GM11168 (cell line): ENCODE measurements around the gene RAG2.

Source experiments
- in situ Hi-C: fragments of 300-500 bp; cut with MboI; formaldehyde crosslinking; loops from one replicate; pipeline ENCODE4 v1.12.0; 2022; ENCODE audit warnings: low sequenced_read_pairs; ENCODE audit not compliant: unreplicated experiment

The RAG2 gene

DNA sequence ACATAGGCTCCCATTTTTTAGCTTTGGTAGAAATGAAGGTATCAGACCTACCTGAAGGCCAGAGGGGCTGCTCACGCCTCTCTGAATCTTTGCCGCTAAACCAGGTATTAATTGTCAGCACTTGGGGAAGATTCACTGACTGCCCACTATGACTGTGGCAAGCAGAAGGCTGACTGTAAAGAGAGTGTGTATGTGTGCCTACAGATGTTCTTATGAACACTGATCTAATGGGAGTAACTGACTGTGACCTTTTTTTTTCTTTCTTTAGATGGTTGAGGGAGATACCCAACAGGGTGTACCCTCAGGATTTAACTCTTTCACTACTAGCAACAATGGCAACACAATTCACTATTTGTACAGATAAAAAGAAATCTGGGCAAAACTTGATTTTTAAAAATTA lies at the start of gene RAG2:
TSS of gene RAG2 (minus strand) at position 186 of the 400 bp plus-strand sequence. CDS start 4,068 bp downstream, outside the sequence.
- in situ Hi-C loops: no loop called here

DNA sequence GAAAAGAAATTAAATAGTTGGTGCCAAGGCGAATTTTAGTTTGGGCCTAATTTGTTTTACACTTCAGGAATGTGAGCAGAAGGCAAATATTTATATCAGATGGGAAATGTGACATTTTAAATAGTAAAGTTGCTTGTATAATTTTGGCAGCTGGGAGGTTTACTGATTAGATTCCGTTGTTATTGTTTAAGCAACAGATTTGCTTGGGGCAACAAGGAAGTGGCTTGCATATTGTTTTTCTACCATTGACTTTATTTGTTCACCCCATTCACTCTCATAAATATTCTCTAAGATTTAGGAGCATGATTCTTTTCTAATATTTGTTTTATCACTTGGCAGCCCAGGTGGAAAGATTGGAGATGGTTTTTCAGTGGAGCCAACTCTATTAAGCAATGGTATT lies 40.5 kb upstream of the RAG2 start:
- in situ Hi-C loops: no loop called here

GRCh38 chr11:36635066-36635862 lies 37.2 kb upstream of the RAG2 start:
- in situ Hi-C loops: no loop called here

GRCh38 chr11:36631774-36632173 lies 33.7 kb upstream of the RAG2 start:
- in situ Hi-C loops: no loop called here

DNA sequence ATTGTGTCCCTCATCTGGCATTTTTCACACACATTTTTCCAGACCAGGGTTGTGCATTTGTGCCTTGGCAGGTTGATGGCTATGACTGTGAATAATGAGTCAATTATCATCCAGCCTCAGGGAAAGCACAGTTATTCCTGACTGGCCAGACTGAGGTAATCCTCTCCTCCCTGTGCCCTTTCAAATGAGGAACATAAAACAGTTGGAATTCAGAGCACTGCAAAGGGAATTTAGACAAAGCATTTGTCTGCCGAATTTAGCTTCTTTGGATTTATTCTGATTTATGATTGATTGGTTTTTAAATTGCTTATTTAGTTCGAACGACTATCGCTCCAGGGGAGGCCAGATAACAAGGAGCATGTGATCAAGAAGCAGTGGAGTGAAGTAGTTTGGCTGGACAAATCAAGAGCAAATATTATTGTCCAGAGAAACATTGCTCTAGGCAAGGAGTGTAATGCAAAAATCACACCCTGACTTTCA lies 30.8 kb upstream of the RAG2 start:
- in situ Hi-C loops: no loop called here

DNA sequence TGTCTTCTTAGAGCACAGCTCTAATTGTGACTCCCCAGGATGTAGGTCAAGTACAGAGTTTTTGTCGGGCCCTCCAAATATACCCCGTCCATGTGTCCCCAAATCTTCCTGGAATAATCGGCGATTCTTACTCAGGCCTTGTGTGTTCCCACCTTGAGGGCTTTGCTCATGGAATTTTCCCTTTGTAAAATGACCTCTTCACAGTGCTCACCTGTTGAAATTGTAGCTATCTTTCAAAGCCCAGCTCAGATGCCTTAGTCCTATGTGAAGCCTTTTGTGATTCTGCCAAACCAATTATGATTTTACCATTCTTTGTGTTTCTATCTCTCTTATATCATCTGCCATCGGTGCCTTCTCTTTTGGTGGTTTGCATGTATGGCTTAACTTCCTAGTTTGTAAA lies 30.1 kb upstream of the RAG2 start:
- in situ Hi-C loops: no loop called here

- in situ Hi-C loops: no loop called here
These were observed 29.4 kb upstream of the RAG2 start for GRCh38 chr11:36627471-36627870.

- in situ Hi-C loops: no loop called here
These were observed 29.0 kb upstream of the RAG2 start for GRCh38 chr11:36627006-36627405.

GRCh38 chr11:36623494-36623893 lies 25.5 kb upstream of the RAG2 start:
- in situ Hi-C loops: no loop called here

DNA sequence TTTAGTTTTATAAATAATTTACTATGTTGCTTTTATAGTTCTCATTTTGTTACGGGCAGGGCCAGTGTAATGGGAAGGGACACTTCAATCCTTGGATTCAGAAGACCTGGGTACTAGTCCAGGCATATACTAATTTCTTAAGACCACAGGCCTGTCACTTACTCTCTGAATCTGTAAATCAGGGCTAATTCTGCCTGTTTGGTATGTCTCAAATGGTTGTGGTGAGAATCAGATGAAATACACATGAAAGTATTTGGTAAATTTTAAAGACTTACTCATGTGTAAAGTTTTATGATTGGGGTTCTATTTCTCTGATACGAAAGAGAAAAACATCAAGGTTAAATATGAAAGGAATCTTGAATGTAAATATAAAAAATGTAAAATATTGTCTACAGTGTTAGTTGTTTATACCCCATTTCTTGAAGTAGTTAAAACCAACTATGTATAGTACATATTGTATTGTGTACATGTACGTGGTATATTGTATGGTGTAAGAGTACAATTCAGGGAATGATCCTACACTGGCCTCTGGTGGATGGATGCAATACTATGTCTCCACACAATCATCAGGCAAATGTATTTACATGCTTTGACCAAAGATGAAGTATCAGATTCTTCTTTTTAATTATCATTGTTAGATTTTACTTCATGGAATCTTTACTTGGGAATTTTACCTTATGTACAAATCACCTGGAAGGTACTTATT lies 24.5 kb upstream of the RAG2 start:
- in situ Hi-C loops: no loop called here

GRCh38 chr11:36620246-36620645 lies 22.2 kb upstream of the RAG2 start:
- in situ Hi-C loops: no loop called here

- in situ Hi-C loops: no loop called here
These were observed 21.5 kb upstream of the RAG2 start for GRCh38 chr11:36619502-36619901.

DNA sequence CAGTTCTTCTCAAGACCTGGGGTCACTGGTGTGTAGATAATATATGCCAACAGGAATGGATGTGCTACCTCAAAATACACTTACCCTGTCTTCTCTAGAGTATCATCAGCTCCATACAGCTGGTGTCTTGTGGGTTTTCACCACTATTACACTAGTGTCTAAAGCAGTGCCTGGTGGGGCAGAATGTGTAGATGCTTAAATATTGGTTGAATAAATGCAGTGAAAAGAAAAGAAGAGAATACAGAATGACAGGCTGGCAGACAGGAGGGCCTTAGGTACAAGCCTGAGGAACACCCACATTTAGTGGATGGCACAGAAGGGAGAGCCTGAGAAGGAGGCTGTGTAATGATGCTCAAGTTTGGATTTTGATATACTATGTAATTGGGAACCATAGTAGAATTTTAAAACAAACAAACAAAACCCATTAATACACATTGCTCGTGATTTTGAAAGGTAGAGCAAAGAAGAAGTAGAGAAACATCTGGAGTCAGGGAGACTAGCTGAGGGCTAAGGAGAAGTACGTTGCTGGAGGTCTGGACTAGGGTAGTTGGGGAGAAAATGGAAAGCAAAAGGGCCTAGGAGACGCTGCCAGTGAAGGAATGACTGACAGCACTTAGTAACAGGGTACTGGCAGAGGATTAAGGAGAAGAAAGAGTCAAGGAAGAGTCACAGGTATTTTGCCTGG lies 20.5 kb upstream of the RAG2 start:
- in situ Hi-C loops: no loop called here

DNA sequence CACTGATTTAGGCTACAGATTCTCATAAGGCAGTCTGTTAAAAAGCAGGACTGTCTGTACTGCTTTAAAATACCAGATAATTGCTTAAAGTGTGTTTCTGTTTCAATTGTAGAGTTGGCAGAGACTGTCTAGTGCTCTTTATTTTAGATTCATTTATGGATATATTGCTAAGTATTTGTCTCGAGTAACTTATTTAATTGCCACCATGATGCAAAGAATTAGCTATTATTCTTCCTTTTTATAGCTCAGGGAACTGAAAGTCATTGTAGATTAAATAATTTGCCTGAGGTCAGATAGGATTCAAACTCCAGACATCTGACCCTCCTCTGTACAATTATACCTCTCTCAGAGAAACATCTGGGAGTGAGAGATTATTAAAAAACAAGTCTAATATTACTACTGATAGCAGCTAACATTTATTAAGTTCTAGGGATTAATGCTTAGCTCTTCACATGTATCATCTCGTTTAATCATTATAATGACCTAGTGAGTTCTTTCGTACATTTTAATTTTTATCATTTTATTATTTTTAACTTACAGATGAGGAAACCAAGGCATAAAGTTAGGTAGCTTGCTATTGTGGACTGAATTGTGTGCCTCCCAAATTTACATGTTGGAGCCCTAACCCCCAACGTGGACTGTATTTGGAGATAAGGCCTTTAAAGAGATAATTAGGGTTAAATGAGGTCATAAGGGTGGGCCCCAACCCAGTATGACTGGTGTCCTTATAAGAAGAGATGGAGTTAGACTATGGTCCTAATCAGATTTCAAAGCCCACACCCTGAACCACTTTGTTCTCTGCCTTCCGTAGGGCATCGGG lies 19.7 kb upstream of the RAG2 start:
- in situ Hi-C loops: no loop called here

DNA sequence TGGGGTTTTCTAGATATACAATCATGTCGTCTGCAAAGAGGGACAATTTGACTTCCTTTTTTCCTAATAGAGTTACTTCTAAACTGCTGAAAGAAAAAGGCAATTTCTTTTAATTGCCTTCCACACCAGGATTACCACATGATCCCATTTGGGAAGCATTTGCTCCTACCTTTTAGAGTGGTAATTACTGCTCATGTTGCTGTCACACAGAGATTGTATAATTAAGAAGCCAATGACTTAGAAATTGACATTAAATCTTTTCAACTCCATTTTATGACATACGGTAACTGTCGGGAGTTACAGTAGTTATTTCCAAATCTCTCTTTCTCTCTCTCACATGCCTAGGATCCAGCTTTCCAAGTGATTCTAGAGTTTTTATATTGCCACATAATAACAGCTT lies 17.8 kb upstream of the RAG2 start:
- in situ Hi-C loops: no loop called here

DNA sequence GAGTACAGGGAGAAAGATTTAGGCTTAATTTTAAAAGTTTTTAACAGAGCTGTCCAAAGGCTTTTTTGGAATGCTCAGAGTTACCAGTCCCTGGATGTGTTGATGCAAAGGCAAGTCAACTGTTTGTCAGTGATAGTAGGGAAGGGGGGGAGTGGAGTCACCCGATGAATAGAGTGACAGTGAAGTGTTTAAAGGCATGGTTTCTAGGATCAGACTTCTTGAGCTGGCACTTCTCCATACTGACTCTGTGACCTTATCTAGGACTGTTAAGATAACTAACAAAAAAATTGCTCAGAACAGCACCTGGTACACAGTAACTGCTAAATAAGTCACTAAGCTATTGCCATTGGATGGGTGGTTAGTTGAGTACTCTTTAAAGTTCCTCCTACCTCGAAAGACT lies 11.3 kb upstream of the RAG2 start:
- in situ Hi-C loops: no loop called here

GRCh38 chr11:36608491-36609199 lies 10.6 kb upstream of the RAG2 start:
- in situ Hi-C loops: no loop called here

DNA sequence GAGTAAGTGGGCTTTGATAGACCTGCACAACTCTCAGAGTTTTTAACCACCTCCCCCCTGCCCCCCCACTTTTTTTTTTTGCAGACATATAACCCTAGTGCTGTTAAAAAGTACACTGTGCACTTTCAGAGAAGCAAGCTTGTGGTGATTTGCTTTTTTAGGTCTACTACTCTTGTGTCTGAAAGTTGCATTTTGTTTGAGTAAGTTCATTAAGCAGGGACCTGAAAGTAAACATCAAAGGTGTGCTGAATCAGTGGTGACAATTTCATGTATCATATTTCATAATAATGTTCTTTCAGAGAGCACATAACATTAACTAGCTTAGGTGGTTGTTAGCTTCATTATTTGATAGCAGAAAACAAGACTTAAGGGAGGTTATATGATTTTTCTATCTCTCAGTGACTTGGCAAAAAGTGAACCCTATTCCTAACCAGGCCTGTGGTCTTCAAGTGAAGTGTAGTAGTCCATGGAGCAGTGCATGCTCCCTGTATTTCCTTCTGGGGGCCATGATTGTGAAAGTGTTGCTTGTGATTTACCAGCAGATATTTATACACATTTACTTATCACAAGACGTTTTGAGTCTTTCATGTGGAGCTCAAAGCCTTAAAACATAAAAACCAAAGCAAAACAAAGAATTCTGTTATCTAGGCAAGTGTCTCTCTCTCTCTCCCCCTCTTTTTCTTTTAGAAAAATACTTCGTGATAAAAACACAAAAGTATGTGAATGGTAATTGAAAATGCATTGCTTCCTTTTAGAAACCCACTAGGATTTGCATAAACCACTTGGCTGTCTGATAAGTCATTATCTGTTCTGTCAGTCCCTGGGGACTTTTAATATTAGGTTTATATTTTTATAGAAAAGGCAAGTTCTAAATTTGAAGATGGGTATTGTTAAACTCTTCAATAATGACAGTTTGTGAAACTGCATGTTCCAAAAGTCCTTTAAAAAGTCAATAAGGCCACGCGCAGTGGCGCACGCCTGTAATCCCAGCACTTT lies 7.5 kb upstream of the RAG2 start:
- in situ Hi-C loops: no loop called here
